OCI-LY1 (cell line): ENCODE data around the gene RASSF6.

Experiments
- EZH2 ChIP-seq: fragments of 200-600 bp; sonication (generic), shearing (Covaris generic); IDR thresholded peaks from 2 replicates; pipeline ENCODE4 v1.8.0; 2017; ENCODE audit warnings: borderline replicate concordance, mixed run types, mild to moderate bottlenecking, antibody characterized with exemption, low read length, moderate library complexity, mixed read lengths
- TF ChIP-seq, protein P1 (sequence below): fragments of 200-600 bp; sonication (generic), shearing (Covaris generic); IDR thresholded peaks from 2 replicates; pipeline ENCODE4 v1.5.1; 2017; ENCODE audit warnings: mild to moderate bottlenecking, antibody characterized with exemption, low read length, moderate library complexity, mixed read lengths

DNA sequence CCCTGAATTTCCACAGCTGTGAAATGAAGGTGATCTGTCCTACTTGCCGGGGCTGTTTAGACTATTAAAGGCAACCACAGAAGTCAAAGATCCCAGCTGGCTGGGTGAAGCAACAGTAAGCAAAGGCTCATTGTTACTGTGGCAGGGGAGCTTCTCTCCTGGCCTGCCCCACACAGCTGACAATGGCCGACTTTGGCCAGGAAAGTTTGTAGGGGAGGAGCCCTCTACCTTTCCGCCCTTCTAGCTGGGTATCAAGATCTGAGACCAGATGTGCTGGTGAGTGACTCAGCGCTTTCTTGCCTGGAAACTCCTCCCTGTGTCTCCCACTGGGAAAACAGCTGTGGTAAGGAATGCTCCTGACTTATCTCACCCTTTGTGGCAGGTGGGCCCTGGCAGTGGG lies 21.1 kb downstream of the RASSF6 start:
- TF ChIP-seq, protein P1, sequence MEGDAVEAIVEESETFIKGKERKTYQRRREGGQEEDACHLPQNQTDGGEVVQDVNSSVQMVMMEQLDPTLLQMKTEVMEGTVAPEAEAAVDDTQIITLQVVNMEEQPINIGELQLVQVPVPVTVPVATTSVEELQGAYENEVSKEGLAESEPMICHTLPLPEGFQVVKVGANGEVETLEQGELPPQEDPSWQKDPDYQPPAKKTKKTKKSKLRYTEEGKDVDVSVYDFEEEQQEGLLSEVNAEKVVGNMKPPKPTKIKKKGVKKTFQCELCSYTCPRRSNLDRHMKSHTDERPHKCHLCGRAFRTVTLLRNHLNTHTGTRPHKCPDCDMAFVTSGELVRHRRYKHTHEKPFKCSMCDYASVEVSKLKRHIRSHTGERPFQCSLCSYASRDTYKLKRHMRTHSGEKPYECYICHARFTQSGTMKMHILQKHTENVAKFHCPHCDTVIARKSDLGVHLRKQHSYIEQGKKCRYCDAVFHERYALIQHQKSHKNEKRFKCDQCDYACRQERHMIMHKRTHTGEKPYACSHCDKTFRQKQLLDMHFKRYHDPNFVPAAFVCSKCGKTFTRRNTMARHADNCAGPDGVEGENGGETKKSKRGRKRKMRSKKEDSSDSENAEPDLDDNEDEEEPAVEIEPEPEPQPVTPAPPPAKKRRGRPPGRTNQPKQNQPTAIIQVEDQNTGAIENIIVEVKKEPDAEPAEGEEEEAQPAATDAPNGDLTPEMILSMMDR: no peak
- no peak for TF ChIP-seq EZH2
